HCT116 (cell line): ENCODE data around the gene FAM204A. TPM values are rescaled to one million over a fixed set of nuclear protein-coding genes. Genes with fewer than 3 reads are reported as not detected.

ENCODE experiments used
- ATAC-seq: fragments of 200-7000 bp; cut with Tn5 transposase; 2 replicates; pipeline ENCODE4 v1.9.1; 2020; ENCODE audit warnings: mild to moderate bottlenecking, moderate library complexity
- BruUV-seq: library from RNA; stranded (reverse); fragments of 400-500 nt; replicated peaks from 2 replicates; lab custom pipeline; 2021; lab: Mats Ljungman, UMichigan
- CTCF ChIA-PET: fragments of 300-600 bp; sonication (Branson Sonifier 250); formaldehyde crosslinking; loops from one replicate; lab custom pipeline; 2021; ENCODE audit warnings: antibody characterized with exemption; lab: Charles Lee
- POLR2A ChIA-PET: fragments of 300-600, 350-600 bp; sonication (Branson Sonifier 250); formaldehyde crosslinking; loops from one replicate; lab custom pipeline; 2021; ENCODE audit warnings: antibody characterized with exemption; lab: Charles Lee
- RAD21 ChIA-PET, 2 experiments: fragments of 300-600 bp; sonication (Branson Sonifier 250); formaldehyde crosslinking; loops; one replicate each; lab custom pipeline; 2023; ENCODE audit warnings: low total read pairs in 2 of 2; ENCODE audit not compliant: uncharacterized antibody in 2 of 2, unreplicated experiment in 2 of 2, low non-redundant PET in 1 of 2; lab: Charles Lee
- DNase-seq: peaks from one replicate; pipeline ENCODE4 v3.0.0-alpha.2; 2010; ENCODE audit warnings: low read depth, low spot score
- H2AFZ ChIP-seq: fragments of 200-600 bp; shearing (Covaris generic), sonication (generic); 2 replicates; pipeline ENCODE4 v1.6.1; 2017; ENCODE audit warnings: low read depth, mixed run types, mixed read lengths, antibody characterized with exemption, low read length; ENCODE audit not compliant: poor library complexity, severe bottlenecking
- H3K27ac ChIP-seq: 2 replicates; pipeline ENCODE4 v1.5.1; 2012; ENCODE audit warnings: low read depth, low read length
- H3K27me3 ChIP-seq: fragments of 200-600 bp; sonication (generic); 2 replicates; pipeline ENCODE4 v1.6.1; 2016; ENCODE audit warnings: mixed run types, low read length, mixed read lengths; ENCODE audit not compliant: insufficient read depth
- H3K36me3 ChIP-seq, 2 experiments: fragments of 200-500 bp in 1 of 2; fragments of 200-600 bp in 1 of 2; sonication (Bioruptor generic) in 1 of 2; sonication (generic) in 1 of 2; 2 replicates each; pipeline versions ENCODE4 v1.5.1 to v1.6.1; 2014 to 2016; ENCODE audit warnings: low read length in 2 of 2, inconsistent platforms in 1 of 2, mixed read lengths in 1 of 2, mixed run types in 1 of 2; ENCODE audit not compliant: insufficient read depth in 2 of 2, control insufficient read depth in 1 of 2
- H3K4me1 ChIP-seq, 2 experiments: fragments of 200-600 bp in 1 of 2; sonication (generic) in 1 of 2; 2 replicates each; pipeline versions ENCODE4 v1.5.1 to v1.6.1; 2012 to 2017; ENCODE audit warnings: low read length in 2 of 2, inconsistent platforms in 1 of 2, mild to moderate bottlenecking in 1 of 2, mixed read lengths in 1 of 2, mixed run types in 1 of 2, moderate library complexity in 1 of 2; ENCODE audit not compliant: insufficient read depth in 2 of 2, control insufficient read depth in 1 of 2
- H3K4me2 ChIP-seq: fragments of 200-600 bp; sonication (generic); 2 replicates; pipeline ENCODE4 v1.6.1; 2017; ENCODE audit warnings: mixed run types, low read length, mixed read lengths
- H3K4me3 ChIP-seq, 2 experiments: fragments of 200-600 bp in 1 of 2; sonication (generic) in 1 of 2; replicated peaks in 1 of 2; 2 replicates each; pipeline ENCODE4 v1.5.1; 2011 to 2016; ENCODE audit warnings: low read length in 2 of 2, control low read depth in 1 of 2, low read depth in 1 of 2, mild to moderate bottlenecking in 1 of 2, mixed read lengths in 1 of 2, mixed run types in 1 of 2
- H3K79me2 ChIP-seq: fragments of 200-600 bp; sonication (generic); 2 replicates; pipeline ENCODE4 v1.6.1; 2017; ENCODE audit warnings: mild to moderate bottlenecking, mixed run types, low read length, moderate library complexity, mixed read lengths; ENCODE audit not compliant: insufficient read depth
- H3K9ac ChIP-seq: fragments of 200-600 bp; sonication (generic); 2 replicates; pipeline ENCODE4 v1.6.1; 2016; ENCODE audit warnings: low read length, mixed read lengths
- H3K9me2 ChIP-seq: fragments of 200-600 bp; sonication (generic), shearing (Covaris generic); 2 replicates; pipeline ENCODE4 v1.6.1; 2017; ENCODE audit warnings: mixed run types, mild to moderate bottlenecking, moderate library complexity; ENCODE audit not compliant: insufficient read depth
- H3K9me3 ChIP-seq, 2 experiments: fragments of 200-500 bp in 1 of 2; fragments of 200-600 bp in 1 of 2; sonication (Bioruptor generic) in 1 of 2; sonication (generic) in 1 of 2; 2 replicates each; pipeline ENCODE4 v1.6.1; 2014 to 2017; ENCODE audit warnings: low read length in 2 of 2, mixed read lengths in 2 of 2, inconsistent platforms in 1 of 2, low read depth in 1 of 2, mild to moderate bottlenecking in 1 of 2, mixed run types in 1 of 2, moderate library complexity in 1 of 2; ENCODE audit not compliant: control insufficient read depth in 1 of 2, insufficient read depth in 1 of 2
- H4K20me1 ChIP-seq: fragments of 200-600 bp; sonication (generic), shearing (Covaris generic); 2 replicates; pipeline ENCODE4 v1.6.1; 2017; ENCODE audit warnings: mixed run types, mild to moderate bottlenecking, moderate library complexity; ENCODE audit not compliant: insufficient read depth
- ATF3 ChIP-seq: IDR thresholded peaks from 2 replicates; pipeline ENCODE4 v1.6.1; 2012
- CBX3 ChIP-seq: IDR thresholded peaks from 2 replicates; pipeline ENCODE4 v1.6.1; 2012; ENCODE audit warnings: low read depth
- CEBPB ChIP-seq: IDR thresholded peaks from 2 replicates; pipeline ENCODE4 v1.6.1; 2012; ENCODE audit warnings: low read depth
- EGR1 ChIP-seq: IDR thresholded peaks from 2 replicates; pipeline ENCODE4 v1.6.1; 2012; ENCODE audit warnings: low read depth
- ELF1 ChIP-seq: IDR thresholded peaks from 2 replicates; pipeline ENCODE4 v1.6.1; 2012; ENCODE audit warnings: low read depth, borderline replicate concordance
- EZH2 ChIP-seq: fragments of 200-600 bp; sonication (generic); IDR thresholded peaks from 2 replicates; pipeline ENCODE4 v1.6.1; 2017; ENCODE audit warnings: antibody characterized with exemption, mixed run types
- EZH2phosphoT487 ChIP-seq: fragments of 200-600 bp; IDR thresholded peaks from 2 replicates; pipeline ENCODE4 v1.6.1; 2018; ENCODE audit warnings: antibody characterized with exemption, borderline replicate concordance
- FOSL1 ChIP-seq: IDR thresholded peaks from 2 replicates; pipeline ENCODE4 v1.6.1; 2012; ENCODE audit warnings: low read depth
- JUND ChIP-seq: IDR thresholded peaks from 2 replicates; pipeline ENCODE4 v1.6.1; 2012
- POLR2A ChIP-seq: IDR thresholded peaks from 2 replicates; pipeline ENCODE4 v1.7.0; 2011; ENCODE audit warnings: borderline replicate concordance; ENCODE audit not compliant: insufficient read depth, insufficient read length; ENCODE audit errors: extremely low read depth
- POLR2AphosphoS5 ChIP-seq: IDR thresholded peaks from 2 replicates; pipeline ENCODE4 v1.6.1; 2011; ENCODE audit warnings: mild to moderate bottlenecking, low read depth, low read length, moderate library complexity
- RAD21 ChIP-seq: IDR thresholded peaks from 2 replicates; pipeline ENCODE4 v1.6.1; 2012; ENCODE audit warnings: low read depth, mild to moderate bottlenecking
- SIN3A ChIP-seq: IDR thresholded peaks from 2 replicates; pipeline ENCODE4 v1.6.1; 2012; ENCODE audit warnings: low read depth
- SP1 ChIP-seq: IDR thresholded peaks from 2 replicates; pipeline ENCODE4 v1.6.1; 2012; ENCODE audit warnings: low read depth
- SRF ChIP-seq: IDR thresholded peaks from 2 replicates; pipeline ENCODE4 v1.6.1; 2012; ENCODE audit warnings: low read depth
- TCF7L2 ChIP-seq: IDR thresholded peaks from 2 replicates; pipeline ENCODE4 v1.7.0; 2011; ENCODE audit warnings: borderline replicate concordance, inconsistent platforms; ENCODE audit not compliant: insufficient read depth, insufficient read length; ENCODE audit errors: extremely low read depth
- ZBTB33 ChIP-seq: IDR thresholded peaks from 2 replicates; pipeline ENCODE4 v1.6.1; 2011; ENCODE audit warnings: mild to moderate bottlenecking, low read length, moderate library complexity; ENCODE audit not compliant: insufficient replicate concordance; ENCODE audit errors: extremely low read depth
- ZFX ChIP-seq: fragments of 450-650 bp; IDR thresholded peaks from 2 replicates; pipeline ENCODE4 v1.6.1; 2017
- ZNF274 ChIP-seq: fragments of 200-500 bp; sonication (Bioruptor generic); IDR thresholded peaks from 2 replicates; pipeline ENCODE4 v1.6.1; 2014; ENCODE audit warnings: mild to moderate bottlenecking, low read depth, low read length, inconsistent platforms
- intact Hi-C: fragments of 100-400 bp; cut with micrococcal nuclease; formaldehyde crosslinking; loops from 2 replicates; pipeline ENCODE4 v1.10.0; 2022
- total RNA-seq: library from RNA; stranded (reverse); gene quantifications from one replicate; pipeline ENCODE4 v1.2.1, GENCODE V29; 2021; ENCODE audit not compliant: unreplicated experiment

Gene FAM204A
- total RNA-seq, 1 experiment from 2014 or later: 79.5 TPM

- ATAC-seq: no peak
- CTCF ChIA-PET: no interaction called here
- H3K4me1 ChIP-seq: peaks cover 0 to 14% of the 10 kb centered on the region in 2 experiments; a peak in 2 of 4 replicates
These were observed 40.9 kb downstream of the FAM204A start for GRCh38 chr10:118301211-118301610.

GRCh38 chr10:118300320-118300719 lies 41.8 kb downstream of the FAM204A start:
- intact Hi-C loops: no loop called here
- Histone ChIP-seq H3K27ac (no peak overlapping the region), H3K9me3 (no peaks in the 10 kb centered on the region), H3K79me2 (no peaks in the 10 kb centered on the region), H4K20me1 (no peaks in the 10 kb centered on the region), H3K4me1 (peaks cover 0 to 14% of the 10 kb centered on the region in 2 experiments; a peak in 2 of 4 replicates), H2AFZ (no peak overlapping the region), H3K9me2 (no peaks in the 10 kb centered on the region), H3K27me3 (no peaks in the 10 kb centered on the region), H3K36me3 (no peaks in the 10 kb centered on the region; a peak in 1 of 4 replicates), H3K4me3 (no peak overlapping the region), H3K9ac (no peak overlapping the region), H3K4me2 (peak overlapping the region; percentile 8; the same call in 1 of the 2 replicates)
- TF ChIP-seq RAD21: no peak
- TF ChIP-seq SIN3A: no peak
- TF ChIP-seq CEBPB: no peak
- TF ChIP-seq ATF3: no peak
- no peak for TF ChIP-seq JUND
- no peak for TF ChIP-seq EGR1
- TF ChIP-seq CBX3: no peak
- no peak for TF ChIP-seq ZFX
- TF ChIP-seq ELF1: no peak
- TF ChIP-seq EZH2phosphoT487: no peak
- no peak for TF ChIP-seq ZBTB33
- no peak for TF ChIP-seq EZH2
- no peak for TF ChIP-seq SRF
- TF ChIP-seq SP1: no peak
- TF ChIP-seq FOSL1: no peak
- no peak for TF ChIP-seq ZNF274
- TF ChIP-seq TCF7L2: no peak
- RAD21 ChIA-PET: no interaction called here
- BruUV-seq: no TSS peak
- peak; percentile 48; the same call in 1 of the 2 replicates for ATAC-seq
- POLR2A ChIA-PET: no interaction called here
- no peak for DNase-seq
- CTCF ChIA-PET: no interaction called here

More at GRCh38 chr10:118301211-118301610, 40.9 kb downstream of the FAM204A start:
- ChIA-PET RAD21 (no interaction called here), POLR2A (no interaction called here)
- no TSS peak for BruUV-seq
- Histone ChIP-seq H3K9me2 (no peaks in the 10 kb centered on the region), H3K4me2 (no peak overlapping the region; the same call in 1 of the 2 replicates), H3K9me3 (no peaks in the 10 kb centered on the region), H3K4me3 (no peak overlapping the region), H3K36me3 (no peaks in the 10 kb centered on the region; a peak in 3 of 4 replicates), H3K9ac (no peak overlapping the region), H3K79me2 (no peaks in the 10 kb centered on the region), H3K27ac (no peak overlapping the region), H2AFZ (no peak overlapping the region), H3K27me3 (no peaks in the 10 kb centered on the region), H4K20me1 (no peaks in the 10 kb centered on the region)
- DNase-seq: no peak
- intact Hi-C loops: no loop called here
- TF ChIP-seq ZFX (no peak), JUND (no peak), CEBPB (no peak), CBX3 (no peak), ATF3 (no peak), POLR2A (no peak), POLR2AphosphoS5 (no peak)
